Activated naive CD4-positive, alpha-beta T cell treated with anti-CD3 and anti-CD28 coated beads, Interleukin-2, amount 50 U/mL, for 16 hours (primary cell): ENCODE results near the gene PPP1R2.
"Not testable (repeated sequence)": the region's sequence is repeated elsewhere in the genome, so short reads cannot be mapped to it uniquely, and the experiment has no call there.

Experiments used
- DNase-seq: peaks from one replicate; pipeline ENCODE4 v3.0.0-alpha.2; 2020

PPP1R2 gene

GRCh38 chr3:195532834-195533233 lies 10.3 kb downstream of the PPP1R2 start:
- DNase-seq: no peak

GRCh38 chr3:195532345-195532744 lies 10.8 kb downstream of the PPP1R2 start:
- no peak for DNase-seq

GRCh38 chr3:195531683-195532082 lies 11.4 kb downstream of the PPP1R2 start:
- DNase-seq: no peak

GRCh38 chr3:195526492-195526891 lies 16.6 kb downstream of the PPP1R2 start:
- no peak for DNase-seq

GRCh38 chr3:195524171-195524896 lies 18.8 kb downstream of the PPP1R2 start:
- peak; percentile 33 for DNase-seq

GRCh38 chr3:195522254-195523023 lies 20.7 kb downstream of the PPP1R2 start:
- DNase-seq: no peak

GRCh38 chr3:195517030-195517429 lies 26.1 kb downstream of the PPP1R2 start:
- DNase-seq: no peak

- not testable (repeated sequence) for DNase-seq
Observed at GRCh38 chr3:195514610-195515235, 28.4 kb downstream of the PPP1R2 start.

GRCh38 chr3:195512798-195513345 lies 30.3 kb downstream of the PPP1R2 start:
- no peak for DNase-seq

- DNase-seq: no peak
Observed at GRCh38 chr3:195511136-195511535, 32.0 kb downstream of the PPP1R2 start.

GRCh38 chr3:195508185-195508584 lies 34.9 kb downstream of the PPP1R2 start:
- no peak for DNase-seq

GRCh38 chr3:195475614-195476013 lies 67.5 kb downstream of the PPP1R2 start:
- DNase-seq: no peak

- not testable (repeated sequence) for DNase-seq
Observed at GRCh38 chr3:195475116-195475515, 68.0 kb downstream of the PPP1R2 start.

- no peak for DNase-seq
Observed at GRCh38 chr3:195468841-195469240, 74.3 kb downstream of the PPP1R2 start.

GRCh38 chr3:195468391-195468776 lies 74.7 kb downstream of the PPP1R2 start:
- no peak for DNase-seq

GRCh38 chr3:195467641-195468390 lies 75.3 kb downstream of the PPP1R2 start:
- no peak for DNase-seq

GRCh38 chr3:195466251-195466650 lies 76.9 kb downstream of the PPP1R2 start:
- DNase-seq: no peak
